Dendritic cell treated with granulocyte-macrophage colony-stimulating factor and Interleukin-4, amounts not matched to agents 40 ng/mL and 50 ng/mL, for 4 days (primary cell): ENCODE results near the gene TMEM81.

Source experiments
- H3K27ac Mint-ChIP-seq: one replicate; pipeline ENCODE4 v1.8.0; 2022; ENCODE audit warnings: mild to moderate bottlenecking, mixed read lengths
- H3K27me3 Mint-ChIP-seq: one replicate; pipeline ENCODE4 v1.8.0; 2022; ENCODE audit warnings: mild to moderate bottlenecking, mixed read lengths
- H3K36me3 Mint-ChIP-seq: one replicate; pipeline ENCODE4 v1.8.0; 2022; ENCODE audit warnings: low read depth, mixed read lengths
- H3K4me1 Mint-ChIP-seq: one replicate; pipeline ENCODE4 v1.8.0; 2022; ENCODE audit warnings: low read depth, mixed read lengths
- H3K4me3 Mint-ChIP-seq: one replicate; pipeline ENCODE4 v1.8.0; 2022; ENCODE audit warnings: mild to moderate bottlenecking, moderate library complexity, mixed read lengths
- H3K9me3 Mint-ChIP-seq: one replicate; pipeline ENCODE4 v1.8.0; 2022; ENCODE audit warnings: mixed read lengths
- intact Hi-C: fragments of 100-400 bp; cut with micrococcal nuclease; formaldehyde crosslinking; loops from one replicate; pipeline ENCODE4 v1.15.0; 2022

Gene TMEM81

GRCh38 chr1:205061227-205061626, 23.0 kb downstream of the TMEM81 start:
- intact Hi-C loops, result loop anchor here (1.0 kb wide), 1 partner anchor 72 kb away; no protein-coding TSS in a partner anchor
- Mint-ChIP-seq H3K4me3 (no peak overlapping the region), H3K36me3 (no peaks in the 10 kb centered on the region), H3K27me3 (no peaks in the 10 kb centered on the region), H3K4me1 (no peaks in the 10 kb centered on the region), H3K9me3 (no peaks in the 10 kb centered on the region), H3K27ac (no peak overlapping the region)

- Mint-ChIP-seq H3K36me3 (no peaks in the 10 kb centered on the region), H3K9me3 (no peaks in the 10 kb centered on the region), H3K27ac (no peak overlapping the region), H3K27me3 (no peaks in the 10 kb centered on the region), H3K4me1 (no peaks in the 10 kb centered on the region), H3K4me3 (no peak overlapping the region)
- intact Hi-C loops, result loop anchor here (1.0 kb wide), 1 partner anchor 71 kb away; no protein-coding TSS in a partner anchor
Measured at GRCh38 chr1:205060746-205061145, 23.5 kb downstream of the TMEM81 start.

GRCh38 chr1:205059660-205060059, 24.6 kb downstream of the TMEM81 start:
- no peaks in the 10 kb centered on the region for H3K9me3 Mint-ChIP-seq
- no peaks in the 10 kb centered on the region for H3K36me3 Mint-ChIP-seq
- no peaks in the 10 kb centered on the region for H3K4me1 Mint-ChIP-seq
- no peak overlapping the region for H3K27ac Mint-ChIP-seq
- intact Hi-C loops, result no loop called here
- no peak overlapping the region for H3K4me3 Mint-ChIP-seq
- H3K27me3 Mint-ChIP-seq, result no peaks in the 10 kb centered on the region

GRCh38 chr1:205058853-205059252, 25.4 kb downstream of the TMEM81 start:
- H3K4me3 Mint-ChIP-seq, result no peak overlapping the region
- H3K27ac Mint-ChIP-seq, result no peak overlapping the region
- H3K27me3 Mint-ChIP-seq, result no peaks in the 10 kb centered on the region
- H3K36me3 Mint-ChIP-seq, result no peaks in the 10 kb centered on the region
- intact Hi-C loops, result no loop called here
- H3K9me3 Mint-ChIP-seq, result no peaks in the 10 kb centered on the region
- H3K4me1 Mint-ChIP-seq, result no peaks in the 10 kb centered on the region

- Mint-ChIP-seq H3K9me3 (no peaks in the 10 kb centered on the region), H3K36me3 (no peaks in the 10 kb centered on the region), H3K27me3 (no peaks in the 10 kb centered on the region), H3K4me3 (no peak overlapping the region), H3K4me1 (no peaks in the 10 kb centered on the region), H3K27ac (no peak overlapping the region)
- intact Hi-C loops, result no loop called here
Measured at GRCh38 chr1:205057808-205058575, 26.3 kb downstream of the TMEM81 start.

GRCh38 chr1:205056956-205057568, 27.2 kb downstream of the TMEM81 start:
- no peaks in the 10 kb centered on the region for H3K36me3 Mint-ChIP-seq
- no peaks in the 10 kb centered on the region for H3K4me1 Mint-ChIP-seq
- H3K27me3 Mint-ChIP-seq, result no peaks in the 10 kb centered on the region
- intact Hi-C loops, result no loop called here
- no peak overlapping the region for H3K4me3 Mint-ChIP-seq
- H3K9me3 Mint-ChIP-seq, result no peaks in the 10 kb centered on the region
- no peak overlapping the region for H3K27ac Mint-ChIP-seq

- Mint-ChIP-seq H3K4me3 (no peak overlapping the region), H3K27me3 (no peaks in the 10 kb centered on the region), H3K27ac (no peak overlapping the region), H3K4me1 (no peaks in the 10 kb centered on the region), H3K36me3 (no peaks in the 10 kb centered on the region), H3K9me3 (no peaks in the 10 kb centered on the region)
- intact Hi-C loops, result no loop called here
Measured at GRCh38 chr1:205056188-205056611, 28.1 kb downstream of the TMEM81 start.

- H3K36me3 Mint-ChIP-seq, result no peaks in the 10 kb centered on the region
- H3K4me3 Mint-ChIP-seq, result no peak overlapping the region
- no peaks in the 10 kb centered on the region for H3K4me1 Mint-ChIP-seq
- intact Hi-C loops, result no loop called here
- no peaks in the 10 kb centered on the region for H3K27me3 Mint-ChIP-seq
- H3K27ac Mint-ChIP-seq, result no peak overlapping the region
- no peaks in the 10 kb centered on the region for H3K9me3 Mint-ChIP-seq
Measured at GRCh38 chr1:205054013-205054412, 30.2 kb downstream of the TMEM81 start.

- H3K36me3 Mint-ChIP-seq, result no peaks in the 10 kb centered on the region
- H3K27ac Mint-ChIP-seq, result no peak overlapping the region
- H3K27me3 Mint-ChIP-seq, result no peaks in the 10 kb centered on the region
- no peaks in the 10 kb centered on the region for H3K4me1 Mint-ChIP-seq
- no peaks in the 10 kb centered on the region for H3K9me3 Mint-ChIP-seq
- intact Hi-C loops, result no loop called here
- H3K4me3 Mint-ChIP-seq, result no peak overlapping the region
Measured at GRCh38 chr1:205053296-205053695, 31.0 kb downstream of the TMEM81 start.

- Mint-ChIP-seq H3K9me3 (no peaks in the 10 kb centered on the region), H3K4me3 (no peak overlapping the region), H3K4me1 (no peaks in the 10 kb centered on the region), H3K27me3 (no peaks in the 10 kb centered on the region), H3K36me3 (no peaks in the 10 kb centered on the region), H3K27ac (no peak overlapping the region)
- intact Hi-C loops, result no loop called here
Measured at GRCh38 chr1:205052690-205053089, 31.6 kb downstream of the TMEM81 start.

- Mint-ChIP-seq H3K4me1 (no peaks in the 10 kb centered on the region), H3K27ac (no peak overlapping the region), H3K36me3 (no peaks in the 10 kb centered on the region), H3K4me3 (no peak overlapping the region), H3K9me3 (no peaks in the 10 kb centered on the region), H3K27me3 (peaks cover 31% of the 10 kb centered on the region)
- intact Hi-C loops, result no loop called here
Measured at GRCh38 chr1:205049479-205049878, 34.8 kb downstream of the TMEM81 start.

- intact Hi-C loops, result no loop called here
- Mint-ChIP-seq H3K4me1 (no peaks in the 10 kb centered on the region), H3K4me3 (no peak overlapping the region), H3K9me3 (no peaks in the 10 kb centered on the region), H3K27ac (no peak overlapping the region), H3K27me3 (peaks cover 42% of the 10 kb centered on the region), H3K36me3 (no peaks in the 10 kb centered on the region)
Measured at GRCh38 chr1:205048382-205048781, 35.9 kb downstream of the TMEM81 start.

- Mint-ChIP-seq H3K36me3 (no peaks in the 10 kb centered on the region), H3K9me3 (no peaks in the 10 kb centered on the region), H3K4me3 (no peak overlapping the region), H3K27ac (no peak overlapping the region), H3K4me1 (no peaks in the 10 kb centered on the region), H3K27me3 (peaks cover 46% of the 10 kb centered on the region)
- intact Hi-C loops, result no loop called here
Measured at GRCh38 chr1:205047764-205048231, 36.5 kb downstream of the TMEM81 start.

GRCh38 chr1:205046870-205047269, 37.4 kb downstream of the TMEM81 start:
- H3K27me3 Mint-ChIP-seq, result peaks cover 55% of the 10 kb centered on the region
- no peaks in the 10 kb centered on the region for H3K4me1 Mint-ChIP-seq
- no peaks in the 10 kb centered on the region for H3K9me3 Mint-ChIP-seq
- intact Hi-C loops, result no loop called here
- H3K36me3 Mint-ChIP-seq, result no peaks in the 10 kb centered on the region
- no peak overlapping the region for H3K4me3 Mint-ChIP-seq
- no peak overlapping the region for H3K27ac Mint-ChIP-seq
